Activated T-cell treated with anti-CD3 and anti-CD28 coated beads, Interleukin-2, amount 50 U/mL, for 48 hours (primary cell): ENCODE data around the gene POFUT1.
A peak's percentile ranks its signal among the peaks of the same experiment; 100 is the strongest.
"Not testable (repeated sequence)": the region's sequence is repeated elsewhere in the genome, so short reads cannot be mapped to it uniquely, and the experiment has no call there.

Experiments
- DNase-seq, 2 experiments: peaks; one replicate each; pipeline ENCODE4 v3.0.0-alpha.2; 2020

Gene POFUT1

GRCh38 chr20:32236819-32237218 lies 29.1 kb downstream of the POFUT1 start:
- no peak for DNase-seq

- DNase-seq: no peak
Observed at GRCh38 chr20:32237419-32237818, 29.7 kb downstream of the POFUT1 start.

- DNase-seq: no peak
Observed at GRCh38 chr20:32238483-32239425, 31.1 kb downstream of the POFUT1 start.

DNA sequence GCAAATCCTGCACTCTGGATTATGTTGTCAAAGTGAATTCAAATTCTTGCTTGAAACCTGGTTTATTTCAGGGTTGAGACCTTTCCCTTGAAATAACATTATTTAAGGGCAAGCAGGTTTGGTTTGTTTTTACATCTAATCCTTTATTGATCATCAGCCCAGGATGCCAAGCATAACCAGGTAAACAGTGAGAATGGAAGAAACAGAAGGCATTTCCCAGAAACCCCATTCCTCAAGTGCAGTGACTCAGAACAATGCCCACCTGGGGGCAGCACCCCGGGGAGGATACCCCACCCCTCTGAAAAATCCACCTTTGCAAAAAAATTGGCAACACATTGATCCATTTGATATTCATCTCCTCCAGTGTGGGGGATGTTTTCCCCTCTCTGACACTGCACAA lies 32.5 kb downstream of the POFUT1 start:
- no peak for DNase-seq

DNA sequence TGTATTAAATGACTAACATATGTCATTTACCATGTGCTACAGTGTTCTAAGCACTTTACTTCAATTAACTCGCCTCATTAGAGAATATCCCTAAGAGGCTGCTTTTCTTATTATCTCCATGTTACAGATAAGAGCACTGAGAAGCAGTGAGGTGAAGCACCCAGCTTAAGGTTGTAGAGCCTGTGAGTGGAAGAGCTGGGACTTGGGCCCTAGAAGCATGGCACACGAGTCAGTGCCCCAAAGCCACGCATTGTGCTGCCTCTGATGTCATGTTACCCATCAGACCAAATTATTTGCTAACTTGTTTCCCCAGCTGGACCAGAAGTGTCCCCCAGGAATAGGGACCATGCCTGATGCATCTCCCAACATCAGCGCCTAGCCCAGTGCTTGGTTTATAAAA lies 34.1 kb downstream of the POFUT1 start:
- DNase-seq: no peak

GRCh38 chr20:32244150-32244823 lies 36.6 kb downstream of the POFUT1 start:
- DNase-seq: no peak

DNA sequence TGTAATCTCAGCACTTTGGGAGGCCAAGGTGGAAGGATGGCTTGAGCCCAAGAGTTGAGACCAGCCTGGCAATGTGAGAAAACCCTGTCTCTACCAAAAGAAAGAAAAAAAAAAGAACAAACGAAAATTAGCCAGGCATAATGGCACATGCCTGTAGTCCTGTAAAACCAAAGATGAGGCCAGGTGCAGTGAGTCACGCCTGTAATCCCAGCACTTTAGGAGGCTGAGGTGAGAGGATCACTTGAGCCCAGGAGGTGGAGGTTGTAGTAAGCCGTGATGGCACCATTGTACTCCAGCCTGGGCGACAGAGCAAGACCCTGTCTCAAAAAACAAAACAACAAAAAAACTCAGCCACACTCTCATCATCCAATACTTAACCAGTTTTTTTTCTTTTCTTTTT lies 37.3 kb downstream of the POFUT1 start:
- DNase-seq: no peak

- not testable (repeated sequence) for DNase-seq
Observed at GRCh38 chr20:32246208-32246607, 38.5 kb downstream of the POFUT1 start.

DNA sequence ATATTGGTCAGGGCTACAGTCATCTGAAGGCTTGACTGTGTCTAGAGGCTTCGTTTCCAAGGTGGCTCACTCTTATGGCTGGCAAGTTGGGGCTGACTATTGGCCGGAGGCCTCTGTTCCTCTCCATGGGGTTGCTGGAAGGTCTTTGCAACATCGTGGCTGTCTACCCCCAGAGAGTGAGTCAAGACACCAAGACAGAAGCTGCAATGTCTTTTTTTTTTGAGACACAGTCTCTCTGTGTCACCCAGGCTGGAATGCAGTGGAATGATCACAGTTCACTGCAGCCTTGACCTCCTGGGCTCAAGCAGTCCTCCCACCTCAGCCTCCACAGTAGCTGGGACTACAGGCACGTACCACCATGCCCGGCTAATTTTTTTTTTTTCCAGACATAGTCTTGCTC lies 40.4 kb downstream of the POFUT1 start:
- DNase-seq: no peak

DNA sequence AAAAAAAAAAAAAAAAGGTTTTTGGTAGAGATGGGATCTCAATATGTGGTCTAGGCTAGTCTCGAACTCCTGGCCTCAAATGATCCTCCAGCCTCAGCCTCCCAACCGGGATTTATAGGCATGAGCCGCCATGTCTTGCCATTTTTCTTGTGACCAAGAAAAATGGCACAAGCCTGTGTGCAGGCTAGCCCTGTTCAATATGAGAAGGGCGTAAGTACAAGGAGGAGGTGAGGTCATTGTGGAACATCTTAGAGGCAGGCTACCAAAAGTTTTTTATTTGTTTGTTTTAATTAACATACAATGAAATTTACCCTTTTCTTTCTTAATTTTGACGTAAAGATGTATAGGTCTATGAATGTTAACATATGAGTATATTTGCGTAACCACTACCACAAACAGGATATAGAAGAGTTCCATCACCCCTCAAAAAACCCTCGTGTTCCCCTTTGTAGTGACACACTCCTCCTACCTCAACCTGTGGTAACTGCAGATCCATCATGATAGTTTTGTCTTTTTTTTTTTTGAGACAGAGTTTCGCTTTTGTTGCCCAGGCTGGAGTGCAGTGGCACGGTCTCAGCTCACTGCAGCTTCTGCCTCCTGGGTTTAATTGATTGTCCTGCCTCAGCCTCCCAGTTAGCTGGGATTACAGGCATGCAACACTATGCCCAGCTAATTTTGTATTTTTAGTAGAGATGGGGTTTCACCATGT lies 41.5 kb downstream of the POFUT1 start:
- DNase-seq: peak; percentile 49 to 56

- DNase-seq: peak; percentile 55 to 57
Observed at GRCh38 chr20:32251470-32251869, 43.8 kb downstream of the POFUT1 start.

DNA sequence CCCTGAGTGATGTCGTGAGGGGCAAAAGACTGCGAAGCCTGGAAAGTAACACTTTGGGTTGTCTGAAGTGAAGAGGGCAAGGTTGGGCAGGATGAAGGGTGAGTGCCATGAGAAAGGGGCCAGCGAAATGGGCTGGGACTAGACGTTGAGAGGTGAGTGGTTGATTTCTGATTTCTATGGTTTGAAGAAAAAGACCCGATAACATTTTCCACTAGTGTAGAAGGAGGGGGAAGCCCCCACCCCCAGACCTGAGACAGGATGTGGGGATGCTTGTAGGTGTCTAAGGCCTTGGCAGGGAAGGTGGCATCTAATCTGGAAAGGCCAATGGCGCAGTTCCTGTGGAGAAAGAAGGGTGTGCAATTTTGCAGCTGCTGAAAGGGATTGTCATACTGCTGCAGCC lies 44.5 kb downstream of the POFUT1 start:
- peak; percentile 92 for DNase-seq

DNA sequence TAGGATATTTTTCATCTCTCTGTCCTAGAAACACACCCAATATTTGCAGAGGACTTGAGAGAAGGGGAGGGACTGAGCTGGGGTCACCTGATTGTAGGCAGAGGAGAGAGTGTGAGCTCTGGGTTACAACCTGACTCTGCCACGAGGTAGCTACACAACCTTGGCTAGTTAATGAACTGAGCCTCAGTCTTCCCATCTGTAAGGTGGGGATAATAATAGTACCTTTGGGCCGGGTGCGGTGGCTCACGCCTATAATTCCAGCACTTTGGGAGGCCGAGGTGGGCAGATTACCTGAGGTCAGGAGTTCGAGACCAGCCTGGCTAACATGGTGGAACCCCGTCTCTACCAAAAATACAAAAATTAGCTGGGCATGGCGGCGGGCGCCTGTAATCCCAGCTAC lies 53.3 kb downstream of the POFUT1 start:
- not testable (repeated sequence) for DNase-seq

GRCh38 chr20:32261644-32262043 lies 54.0 kb downstream of the POFUT1 start:
- DNase-seq: no peak

GRCh38 chr20:32263398-32263954 lies 55.8 kb downstream of the POFUT1 start:
- no peak for DNase-seq

- no peak for DNase-seq
Observed at GRCh38 chr20:32271620-32272019, 63.9 kb downstream of the POFUT1 start.

DNA sequence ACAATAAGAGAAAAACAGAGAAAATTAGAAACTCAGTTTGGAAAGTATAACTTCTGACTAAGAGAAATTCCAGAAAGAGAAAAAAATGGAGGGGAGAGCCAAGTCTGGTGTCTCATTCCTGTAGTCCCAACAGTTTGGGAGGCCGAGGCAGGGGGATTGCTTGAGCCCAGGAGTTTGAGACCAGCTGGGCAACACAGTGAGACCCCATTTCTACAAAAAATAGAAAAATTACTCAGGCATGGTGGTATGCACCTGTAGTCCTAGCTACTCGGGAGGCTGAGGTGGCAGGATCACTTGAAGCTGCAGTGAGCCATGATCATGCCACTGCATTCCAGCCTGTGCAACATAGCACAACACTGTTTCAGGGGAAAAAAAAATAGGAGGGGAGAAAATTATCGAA lies 66.7 kb downstream of the POFUT1 start:
- peak in 1 of 2 experiments; percentile 2 for DNase-seq

- not testable (repeated sequence) for DNase-seq
Observed at GRCh38 chr20:32275163-32275562, 67.5 kb downstream of the POFUT1 start.

DNA sequence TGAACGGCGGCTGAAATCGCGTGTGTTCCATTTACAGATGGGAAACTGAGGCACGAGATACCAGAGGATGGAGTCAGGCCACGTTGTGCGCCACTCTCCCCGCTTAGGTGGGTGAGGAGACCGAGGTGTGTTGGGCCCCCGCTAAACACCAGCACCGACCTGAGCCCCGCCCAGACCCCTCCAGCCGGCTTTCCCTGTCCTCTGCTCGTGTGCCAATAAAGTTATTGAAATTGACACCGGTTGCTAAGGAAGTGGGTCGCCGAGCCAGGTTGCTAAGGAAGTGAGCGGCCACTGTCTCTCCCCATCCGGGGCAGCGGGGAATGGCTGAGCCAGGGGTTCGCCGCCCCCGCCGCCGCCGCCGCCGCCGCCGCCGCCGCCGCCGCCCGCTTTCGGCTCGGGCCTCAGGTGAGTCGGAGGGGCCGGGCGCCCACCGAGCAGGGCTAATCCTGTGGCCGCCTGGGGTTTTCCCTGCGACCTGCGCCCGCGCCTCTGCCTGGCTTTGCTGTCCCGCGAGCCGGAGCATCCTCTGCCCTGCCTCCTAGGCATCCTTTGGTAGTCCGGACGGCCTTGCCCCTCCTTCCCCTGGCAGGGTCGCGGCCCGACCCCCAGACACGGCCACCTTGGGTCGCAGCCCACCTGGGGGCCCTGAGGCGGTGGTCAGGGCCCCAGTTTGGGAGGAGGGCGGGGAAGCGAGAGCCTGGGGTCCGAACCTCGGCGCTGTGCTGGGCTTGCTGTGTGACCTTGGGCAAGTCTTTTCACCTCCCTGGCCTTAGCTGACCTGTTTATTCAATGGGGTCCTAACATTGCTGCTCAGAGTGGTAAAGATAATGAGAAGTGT lies 69.9 kb downstream of the POFUT1 start, which contains the start of gene KIF3B:
Gene KIF3B (plus strand): TSS at position 291 of the 838 bp plus-strand sequence. CDS start 32,127 bp downstream, outside the sequence.
- DNase-seq: peak; percentile 88 to 90

DNA sequence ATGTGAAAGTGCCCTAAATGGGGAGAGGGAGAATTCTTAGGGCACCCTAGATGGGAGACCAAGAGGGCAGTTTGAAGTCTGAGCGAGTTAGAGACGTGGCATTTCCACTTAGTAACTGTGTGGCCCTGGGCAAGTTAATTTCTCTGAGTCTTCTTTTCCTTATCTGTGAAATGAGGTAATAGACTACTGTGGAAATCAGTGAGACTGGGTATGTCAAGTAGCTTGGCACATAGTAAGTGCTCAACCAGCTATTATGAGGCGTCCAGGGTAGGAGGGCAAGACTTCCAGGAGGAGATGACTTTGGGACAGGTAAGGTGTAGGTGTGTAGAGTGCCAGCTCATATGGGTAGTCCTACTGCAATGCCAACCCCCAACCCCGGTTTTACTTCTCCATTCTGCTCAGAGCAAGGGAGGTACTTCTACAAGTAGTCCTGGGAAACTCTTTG lies 70.5 kb downstream of the POFUT1 start:
- DNase-seq: peak; percentile 38 to 49

GRCh38 chr20:32281711-32282110 lies 74.0 kb downstream of the POFUT1 start:
- peak in 1 of 2 experiments; percentile 50 for DNase-seq

DNA sequence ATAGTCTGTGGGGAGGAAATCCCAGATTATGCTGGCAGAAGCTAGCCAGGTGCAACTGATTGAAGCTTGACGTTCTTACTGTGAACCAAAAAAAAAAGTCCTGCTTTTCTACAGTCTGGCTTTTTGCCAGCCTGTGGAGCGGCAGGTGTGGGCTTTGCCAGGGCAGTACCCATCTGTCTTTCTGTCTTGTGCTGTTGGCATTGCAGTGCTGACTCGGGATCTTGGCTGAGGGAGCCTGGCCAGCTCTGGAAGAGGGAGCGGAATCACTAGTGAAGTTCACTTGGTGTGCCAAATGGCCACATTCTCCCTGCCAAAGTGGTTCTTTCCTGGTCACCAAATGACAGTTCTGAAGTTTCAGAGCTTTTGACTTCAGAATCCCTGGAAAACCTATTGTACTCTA lies 74.8 kb downstream of the POFUT1 start:
- DNase-seq: no peak
